K562 (cell line): ENCODE results near the gene SYVN1. TPM values are rescaled to one million over a fixed set of nuclear protein-coding genes. Genes with fewer than 3 reads are reported as not detected.

Experiments
- ASH1L ChIP-seq: fragments of 450-650 bp; IDR thresholded peaks from 2 replicates; pipeline ENCODE4 v1.6.1; 2018; ENCODE audit warnings: borderline replicate concordance, mild to moderate bottlenecking, low read depth; ENCODE audit not compliant: partially characterized antibody
- EP400 ChIP-seq: fragments of 450-650 bp; IDR thresholded peaks from 2 replicates; pipeline ENCODE4 v1.6.1; 2017; ENCODE audit warnings: antibody characterized with exemption, mild to moderate bottlenecking, moderate library complexity
- KDM4B ChIP-seq, 2 experiments: fragments of 450-650 bp in 1 of 2; sonication (generic) in 1 of 2; IDR thresholded peaks; 2 replicates each; pipeline ENCODE4 v1.6.1; 2016 to 2017; ENCODE audit warnings: borderline replicate concordance in 2 of 2, antibody characterized with exemption in 1 of 2, low read depth in 1 of 2, mild to moderate bottlenecking in 1 of 2
- RB1 ChIP-seq: fragments of 450-650 bp; IDR thresholded peaks from 2 replicates; pipeline ENCODE4 v1.6.1; 2017; ENCODE audit warnings: low read depth, mild to moderate bottlenecking
- SAP30 ChIP-seq: fragments of 200-600 bp; sonication (generic); IDR thresholded peaks from 2 replicates; pipeline ENCODE4 v1.6.1; 2012; ENCODE audit warnings: borderline replicate concordance, low read depth, mild to moderate bottlenecking, moderate library complexity, low read length, control low read depth, inconsistent platforms; ENCODE audit not compliant: insufficient read depth, poor library complexity, severe bottlenecking
- USF2 ChIP-seq: sonication (generic); formaldehyde crosslinking; IDR thresholded peaks from 2 replicates; pipeline ENCODE4 v1.5.0; 2020; ENCODE audit warnings: missing genetic modification reagents
- ZBTB26 ChIP-seq: fragments of 450-650 bp; formaldehyde crosslinking; IDR thresholded peaks from 2 replicates; pipeline ENCODE4 v1.4.0; 2022; ENCODE audit warnings: missing genetic modification characterization
- ZNF165 ChIP-seq: fragments of 250-450 bp; sonication (Bioruptor Pico); IDR thresholded peaks from 2 replicates; pipeline ENCODE4 v1.4.0; 2020; ENCODE audit warnings: borderline replicate concordance
- ZNF24 ChIP-seq: fragments of 450-650 bp; IDR thresholded peaks from 2 replicates; pipeline ENCODE4 v1.6.1; 2016
- polyA plus RNA-seq, 8 experiments: library from polyadenylated mRNA; depleted of rRNA in 4 of 8; stranded (reverse) in 5 of 8; unstranded in 3 of 8; fragments of >200 nt; fragmentation: Nextera tagmentation in 2 of 8; fragmentation: Illumina TruSeq in 1 of 8; extraction: Ambion mirVana in 2 of 8; extraction: Trizol in 1 of 8; gene quantifications; 2 replicates each; pipeline versions ENCODE4 v1.2.1 to v1.2.3, GENCODE V29; 2011 to 2014; ENCODE audit warnings: inconsistent platforms in 1 of 8, missing spikeins in 1 of 8
- total RNA-seq, 7 experiments: library from RNA; depleted of rRNA in 6 of 7; stranded (reverse); fragments of >200 nt in 6 of 7; fragmentation: Illumina TruSeq in 2 of 7; extraction: Trizol in 2 of 7; gene quantifications; 2 replicates each; pipeline versions ENCODE4 v1.2.1 to v1.2.3, GENCODE V29; 2011 to 2021; ENCODE audit warnings: low replicate concordance in 1 of 7
- TF ChIP-seq, protein P1 (sequence below), 2 experiments: IDR thresholded peaks; 2 replicates each; pipeline ENCODE4 v1.6.1; 2012; ENCODE audit warnings: improper control_type of control experiment in 2 of 2, low read depth in 2 of 2, low read length in 2 of 2, borderline replicate concordance in 1 of 2

SYVN1 gene
- total and polyA plus RNA-seq, 9 of the 15 experiments (the other 6 are each of a cell fraction or from before 2014, with no cell fraction given), result 0.41 to 47.4 (median 9.9) TPM

- TF ChIP-seq ASH1L (peak; percentile 92), KDM4B (IDR thresholded peaks at IDR 0.05; ENCODE audit: borderline replicate concordance in 2 of 2, low read depth in 1 of 2) (no peak), ZNF24 (peak; percentile 20; the same call in 1 of the 2 replicates), USF2 (no peak), RB1 (no peak), SAP30 (peak; percentile 51), EP400 (no peak; the same call in none of the 2 replicates), ZBTB26 (CRISPR knock-in tag) (no peak), ZNF165 (CRISPR knock-in tag) (no peak)
- TF ChIP-seq, protein P1, sequence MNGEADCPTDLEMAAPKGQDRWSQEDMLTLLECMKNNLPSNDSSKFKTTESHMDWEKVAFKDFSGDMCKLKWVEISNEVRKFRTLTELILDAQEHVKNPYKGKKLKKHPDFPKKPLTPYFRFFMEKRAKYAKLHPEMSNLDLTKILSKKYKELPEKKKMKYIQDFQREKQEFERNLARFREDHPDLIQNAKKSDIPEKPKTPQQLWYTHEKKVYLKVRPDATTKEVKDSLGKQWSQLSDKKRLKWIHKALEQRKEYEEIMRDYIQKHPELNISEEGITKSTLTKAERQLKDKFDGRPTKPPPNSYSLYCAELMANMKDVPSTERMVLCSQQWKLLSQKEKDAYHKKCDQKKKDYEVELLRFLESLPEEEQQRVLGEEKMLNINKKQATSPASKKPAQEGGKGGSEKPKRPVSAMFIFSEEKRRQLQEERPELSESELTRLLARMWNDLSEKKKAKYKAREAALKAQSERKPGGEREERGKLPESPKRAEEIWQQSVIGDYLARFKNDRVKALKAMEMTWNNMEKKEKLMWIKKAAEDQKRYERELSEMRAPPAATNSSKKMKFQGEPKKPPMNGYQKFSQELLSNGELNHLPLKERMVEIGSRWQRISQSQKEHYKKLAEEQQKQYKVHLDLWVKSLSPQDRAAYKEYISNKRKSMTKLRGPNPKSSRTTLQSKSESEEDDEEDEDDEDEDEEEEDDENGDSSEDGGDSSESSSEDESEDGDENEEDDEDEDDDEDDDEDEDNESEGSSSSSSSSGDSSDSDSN (IDR thresholded peaks at IDR 0.05; ENCODE audit: borderline replicate concordance in 1 of 2, low read depth in 2 of 2, low read length in 2 of 2), result no peak
These were observed 773 bp upstream of the SYVN1 start (continued) for GRCh38 chr11:65134952-65135632.
